ENCODE measurements around the gene NEDD4L. TPM values are rescaled to one million over a fixed set of nuclear protein-coding genes. Genes with fewer than 3 reads are reported as not detected.
A peak's percentile ranks its signal among the peaks of the same experiment; 100 is the strongest.

Gene NEDD4L
- total and polyA plus RNA-seq, 2 donors (not counting 1 experiment from before 2014, with no cell fraction given) = 10.3 to 25.7 TPM

- no peaks in the 10 kb centered on the region for H3K79me2 ChIP-seq (ENCODE audit: control insufficient read depth, insufficient read depth, low read length)
These were observed 57.3 kb downstream of the NEDD4L start for GRCh38 chr18:58101291-58101794.

GRCh38 chr18:58102018-58102417 is 58.0 kb downstream of the NEDD4L start:
- no peaks in the 10 kb centered on the region for H3K79me2 ChIP-seq (ENCODE audit: control insufficient read depth, insufficient read depth, low read length)
- CTCF ChIA-PET = interaction anchor here (0.7 kb wide), 1 partner anchor 80 kb away, joined by 3 read pairs; no protein-coding TSS in a partner anchor
- no peaks in the 10 kb centered on the region for H3K27me3 Mint-ChIP-seq

More at GRCh38 chr18:58101291-58101794, 57.3 kb downstream of the NEDD4L start:
- DNase-seq (no peak), ATAC-seq (ENCODE audit: low read depth) (peak; percentile 41)
- Histone ChIP-seq H3K4me2 (replicated peaks; ENCODE audit: low read depth, low read length, poor library complexity, severe bottlenecking) (no peak overlapping the region), H2AFZ (ENCODE audit: insufficient read depth, low read depth, low read length, poor library complexity, severe bottlenecking) (no peak overlapping the region), H3K4me3 (ENCODE audit: control extremely low read depth in 1 of 5, extremely low read depth in 1 of 5, insufficient read depth in 1 of 5, low read depth in 2 of 5, low read length in 4 of 5) (no peak overlapping the region), H3K27ac (ENCODE audit: low read length in 2 of 2) (no peak overlapping the region), H3K9ac (ENCODE audit: low read length) (no peak overlapping the region), H3K4me1 (ENCODE audit: control insufficient read depth in 2 of 2, insufficient read depth in 2 of 2, low read length in 2 of 2) (no peaks in the 10 kb centered on the region), H3K27me3 (replicated peaks in 1 of 4; ENCODE audit: control extremely low read depth in 1 of 4, control insufficient read depth in 3 of 4, insufficient read depth in 4 of 4, low read length in 3 of 4) (no peaks in the 10 kb centered on the region), H4K20me1 (ENCODE audit: control insufficient read depth, insufficient read depth, low read length, poor library complexity, severe bottlenecking) (no peaks in the 10 kb centered on the region), H3K36me3 (replicated peaks in 1 of 2; ENCODE audit: control extremely low read depth in 1 of 2, control insufficient read depth in 1 of 2, extremely low read depth in 1 of 2, insufficient read depth in 2 of 2, low read length in 1 of 2) (no peaks in the 10 kb centered on the region), H3K9me3 (ENCODE audit: control extremely low read depth in 1 of 3, control insufficient read depth in 2 of 3, insufficient read depth in 1 of 3, low read length in 2 of 3) (no peaks in the 10 kb centered on the region)
- Mint-ChIP-seq H3K4me1 (peaks cover 30% of the 10 kb centered on the region), H3K27me3 (no peaks in the 10 kb centered on the region), H3K27ac (peak overlapping the region; percentile 57), H3K9me3 (ENCODE audit: insufficient read depth) (no peaks in the 10 kb centered on the region), H3K4me3 (peak overlapping the region; percentile 9)
- ChIA-PET CTCF (interaction anchor here (0.7 kb wide), 1 partner anchor 80 kb away, joined by 3 read pairs; no protein-coding TSS in a partner anchor), POLR2A (no interaction called here)
- TF ChIP-seq CTCF (IDR thresholded peaks at IDR 0.05) (no peak), EZH2 (IDR thresholded peaks at IDR 0.05; ENCODE audit: borderline replicate concordance, insufficient read depth, low read depth, low read length, poor library complexity, severe bottlenecking) (no peak)
- WGBS (ENCODE audit: insufficient coverage) = 98% methylated on average over 4 of the region's 10 CpGs
- intact Hi-C loops (cut with micrococcal nuclease) = no loop called here

More at GRCh38 chr18:58102018-58102417, 58.0 kb downstream of the NEDD4L start:
- ATAC-seq (ENCODE audit: low read depth) (no peak), DNase-seq (no peak)
- no peak for TF ChIP-seq CTCF (IDR thresholded peaks at IDR 0.05)
- TF ChIP-seq EZH2 (IDR thresholded peaks at IDR 0.05; ENCODE audit: borderline replicate concordance, insufficient read depth, low read depth, low read length, poor library complexity, severe bottlenecking) = no peak
- Histone ChIP-seq H3K27ac (ENCODE audit: low read length in 2 of 2) (no peak overlapping the region), H3K9ac (ENCODE audit: low read length) (no peak overlapping the region), H3K36me3 (replicated peaks in 1 of 2; ENCODE audit: control extremely low read depth in 1 of 2, control insufficient read depth in 1 of 2, extremely low read depth in 1 of 2, insufficient read depth in 2 of 2, low read length in 1 of 2) (no peaks in the 10 kb centered on the region), H3K9me3 (ENCODE audit: control extremely low read depth in 1 of 3, control insufficient read depth in 2 of 3, insufficient read depth in 1 of 3, low read length in 2 of 3) (no peaks in the 10 kb centered on the region), H3K4me2 (replicated peaks; ENCODE audit: low read depth, low read length, poor library complexity, severe bottlenecking) (no peak overlapping the region), H3K27me3 (replicated peaks in 1 of 4; ENCODE audit: control extremely low read depth in 1 of 4, control insufficient read depth in 3 of 4, insufficient read depth in 4 of 4, low read length in 3 of 4) (no peaks in the 10 kb centered on the region), H3K4me1 (ENCODE audit: control insufficient read depth in 2 of 2, insufficient read depth in 2 of 2, low read length in 2 of 2) (no peaks in the 10 kb centered on the region), H4K20me1 (ENCODE audit: control insufficient read depth, insufficient read depth, low read length, poor library complexity, severe bottlenecking) (no peaks in the 10 kb centered on the region), H2AFZ (ENCODE audit: insufficient read depth, low read depth, low read length, poor library complexity, severe bottlenecking) (no peak overlapping the region), H3K4me3 (ENCODE audit: control extremely low read depth in 1 of 5, extremely low read depth in 1 of 5, insufficient read depth in 1 of 5, low read depth in 2 of 5, low read length in 4 of 5) (no peak overlapping the region)
- Mint-ChIP-seq H3K4me1 (peaks cover 36% of the 10 kb centered on the region), H3K9me3 (ENCODE audit: insufficient read depth) (no peaks in the 10 kb centered on the region), H3K4me3 (no peak overlapping the region), H3K27ac (no peak overlapping the region)
- no CpG with 5 or more reads among the region's 2 CpGs for WGBS (ENCODE audit: insufficient coverage)
- POLR2A ChIA-PET = no interaction called here
- intact Hi-C loops (cut with micrococcal nuclease) = no loop called here

Measured in B cell (primary cell).